ENCODE measurements around the gene ZNF324. TPM values are rescaled to one million over a fixed set of nuclear protein-coding genes. Genes with fewer than 3 reads are reported as not detected.

The ZNF324 gene
- polyA plus RNA-seq, 1 of the 3 experiments (the other 2 are of a cell fraction) = 5.6 TPM

DNA sequence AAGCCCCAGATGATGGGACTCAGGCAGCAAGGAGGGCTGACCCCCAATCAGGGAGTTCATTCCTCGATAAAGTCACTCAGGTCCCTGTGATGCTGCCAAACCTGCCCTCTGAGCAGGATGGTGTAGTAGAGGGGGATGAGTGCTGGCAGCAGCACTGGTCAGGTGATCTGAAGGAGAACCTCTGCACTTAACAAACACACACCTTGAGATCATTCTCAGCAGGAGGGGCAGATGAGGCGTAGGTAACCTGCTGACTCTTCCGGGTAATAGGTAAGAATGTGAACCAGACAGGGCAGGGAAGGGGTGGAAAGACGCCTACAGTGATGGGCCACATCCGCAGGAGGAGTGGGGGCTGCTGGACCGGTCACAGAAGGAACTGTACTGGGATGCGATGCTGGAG, 12.4 kb downstream of the ZNF324 start (continued):
- TF ChIP-seq RCOR1 (IDR thresholded peaks at IDR 0.05; ENCODE audit: low read length) (no peak), TAF1 (IDR thresholded peaks at IDR 0.05; ENCODE audit: borderline replicate concordance, low read depth, low read length) (no peak), GABPA (IDR thresholded peaks at IDR 0.05; ENCODE audit: low read depth) (no peak), SMC3 (IDR thresholded peaks at IDR 0.05; ENCODE audit: low read depth, low read length) (no peak), EZH2phosphoT487 (IDR thresholded peaks at IDR 0.05; ENCODE audit: borderline replicate concordance, low read depth) (no peak), RFX5 (IDR thresholded peaks at IDR 0.05; ENCODE audit: low read length) (no peak), TCF12 (IDR thresholded peaks at IDR 0.05) (no peak), RXRA (IDR thresholded peaks at IDR 0.05; ENCODE audit: borderline replicate concordance, low read depth) (no peak), CHD2 (IDR thresholded peaks at IDR 0.05; ENCODE audit: low read length, partially characterized antibody) (no peak), MEF2A (IDR thresholded peaks at IDR 0.05; ENCODE audit: borderline replicate concordance, low read depth) (no peak), JUND (IDR thresholded peaks at IDR 0.05) (no peak)
- TF ChIP-seq, protein P1, sequence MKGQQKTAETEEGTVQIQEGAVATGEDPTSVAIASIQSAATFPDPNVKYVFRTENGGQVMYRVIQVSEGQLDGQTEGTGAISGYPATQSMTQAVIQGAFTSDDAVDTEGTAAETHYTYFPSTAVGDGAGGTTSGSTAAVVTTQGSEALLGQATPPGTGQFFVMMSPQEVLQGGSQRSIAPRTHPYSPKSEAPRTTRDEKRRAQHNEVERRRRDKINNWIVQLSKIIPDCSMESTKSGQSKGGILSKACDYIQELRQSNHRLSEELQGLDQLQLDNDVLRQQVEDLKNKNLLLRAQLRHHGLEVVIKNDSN (IDR thresholded peaks at IDR 0.05; ENCODE audit: borderline replicate concordance, low read depth) = no peak

DNA sequence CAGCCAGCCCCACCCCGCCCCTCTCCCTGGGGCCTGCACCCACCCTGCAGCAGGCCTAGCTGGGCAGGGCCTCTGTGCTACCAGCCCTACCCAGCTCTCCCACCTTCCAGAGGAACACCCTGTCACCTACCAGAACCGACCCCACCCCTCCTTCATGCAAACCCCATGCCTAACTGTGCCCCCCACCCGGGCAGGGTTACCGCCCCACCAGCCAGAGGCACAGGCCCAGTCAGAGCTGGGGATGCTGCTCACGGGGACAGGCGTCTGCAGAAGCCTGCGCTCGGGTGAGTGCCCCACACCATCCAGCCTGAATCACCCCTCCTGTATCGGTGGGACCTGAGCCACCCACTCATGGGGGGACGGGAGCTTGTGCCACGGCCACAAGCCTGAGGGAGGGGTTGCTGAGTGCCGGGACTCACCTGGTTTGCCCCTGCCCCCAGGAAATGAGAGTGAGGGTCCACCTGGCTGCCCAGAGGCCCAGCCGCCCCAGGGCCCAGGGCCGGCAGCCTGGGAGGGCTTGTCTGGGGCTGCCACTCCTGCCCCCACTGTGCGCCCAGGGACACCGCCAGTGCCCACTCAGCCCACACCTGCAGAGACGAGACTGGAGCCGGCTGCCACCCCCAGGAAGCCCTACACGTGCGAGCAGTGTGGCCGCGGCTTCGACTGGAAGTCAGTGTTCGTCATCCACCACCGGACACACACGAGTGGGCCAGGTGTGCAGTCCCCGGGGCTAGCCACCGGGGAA, 13.0 kb downstream of the ZNF324 start:
- no peaks in the 10 kb centered on the region for H3K27me3 ChIP-seq (ENCODE audit: insufficient read depth)
- no peak overlapping the region for H3K9ac ChIP-seq
- no peak overlapping the region for H3K4me2 ChIP-seq
- no peaks in the 10 kb centered on the region for H3K9me3 ChIP-seq
- no peak overlapping the region for H2AFZ ChIP-seq (ENCODE audit: low read depth)
- ChIA-PET CTCF (interaction anchor here (1.4 kb wide), 1 partner anchor 39 kb away, joined by 5 read pairs; the partner anchor contains the start of gene ZBTB45), POLR2A (no interaction called here)
- H3K4me3 ChIP-seq (ENCODE audit: low read depth in 2 of 2, low read length in 1 of 2) = no peak overlapping the region
- peaks cover 3% of the 10 kb centered on the region for H3F3A ChIP-seq (replicated peaks; ENCODE audit: insufficient read depth)
- H3K36me3 ChIP-seq (replicated peaks in 1 of 2; ENCODE audit: control insufficient read depth in 1 of 2, insufficient read depth in 2 of 2, low read length in 1 of 2) = peaks cover 0 to 17% of the 10 kb centered on the region in 2 experiments
- no peaks in the 10 kb centered on the region for H3K79me2 ChIP-seq (ENCODE audit: insufficient read depth)
- WGBS (ENCODE audit: low lambda C conversion rate) = 93% methylated on average over 7 of the region's 28 CpGs
- peaks cover 0 to 24% of the 10 kb centered on the region in 2 experiments; a peak in 1 of 4 replicates for H3K4me1 ChIP-seq (ENCODE audit: control insufficient read depth in 1 of 2, insufficient read depth in 2 of 2, low read depth in 1 of 2, low read length in 1 of 2)
- no peak for DNase-seq
- no peaks in the 10 kb centered on the region for H3K9me2 ChIP-seq
- TF ChIP-seq EP300 (IDR thresholded peaks at IDR 0.05; ENCODE audit: borderline replicate concordance in 1 of 2, low read depth in 1 of 2, low read length in 1 of 2) (no peak), SIN3A (IDR thresholded peaks at IDR 0.05; ENCODE audit: borderline replicate concordance, low read depth, low read length) (no peak), GATA2 (CRISPR knock-in tag; IDR thresholded peaks at IDR 0.05) (no peak), EZH2phosphoT487 (IDR thresholded peaks at IDR 0.05; ENCODE audit: borderline replicate concordance, low read depth) (no peak), RCOR1 (IDR thresholded peaks at IDR 0.05; ENCODE audit: low read length) (no peak), NRF1 (IDR thresholded peaks at IDR 0.05; ENCODE audit: low read depth, low read length) (no peak), SMC3 (IDR thresholded peaks at IDR 0.05; ENCODE audit: low read depth, low read length) (no peak), MXI1 (IDR thresholded peaks at IDR 0.05; ENCODE audit: low read depth, low read length) (no peak), YY1 (IDR thresholded peaks at IDR 0.05; ENCODE audit: low read depth) (no peak), GABPA (IDR thresholded peaks at IDR 0.05; ENCODE audit: low read depth) (no peak), TAF1 (IDR thresholded peaks at IDR 0.05; ENCODE audit: borderline replicate concordance, low read depth, low read length) (no peak), RXRA (IDR thresholded peaks at IDR 0.05; ENCODE audit: borderline replicate concordance, low read depth) (no peak), FOXM1 (IDR thresholded peaks at IDR 0.05; ENCODE audit: low read depth) (no peak)
- TF ChIP-seq, protein P2, sequence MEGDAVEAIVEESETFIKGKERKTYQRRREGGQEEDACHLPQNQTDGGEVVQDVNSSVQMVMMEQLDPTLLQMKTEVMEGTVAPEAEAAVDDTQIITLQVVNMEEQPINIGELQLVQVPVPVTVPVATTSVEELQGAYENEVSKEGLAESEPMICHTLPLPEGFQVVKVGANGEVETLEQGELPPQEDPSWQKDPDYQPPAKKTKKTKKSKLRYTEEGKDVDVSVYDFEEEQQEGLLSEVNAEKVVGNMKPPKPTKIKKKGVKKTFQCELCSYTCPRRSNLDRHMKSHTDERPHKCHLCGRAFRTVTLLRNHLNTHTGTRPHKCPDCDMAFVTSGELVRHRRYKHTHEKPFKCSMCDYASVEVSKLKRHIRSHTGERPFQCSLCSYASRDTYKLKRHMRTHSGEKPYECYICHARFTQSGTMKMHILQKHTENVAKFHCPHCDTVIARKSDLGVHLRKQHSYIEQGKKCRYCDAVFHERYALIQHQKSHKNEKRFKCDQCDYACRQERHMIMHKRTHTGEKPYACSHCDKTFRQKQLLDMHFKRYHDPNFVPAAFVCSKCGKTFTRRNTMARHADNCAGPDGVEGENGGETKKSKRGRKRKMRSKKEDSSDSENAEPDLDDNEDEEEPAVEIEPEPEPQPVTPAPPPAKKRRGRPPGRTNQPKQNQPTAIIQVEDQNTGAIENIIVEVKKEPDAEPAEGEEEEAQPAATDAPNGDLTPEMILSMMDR (IDR thresholded peaks at IDR 0.05) = no peak
- TF ChIP-seq, protein P3, sequence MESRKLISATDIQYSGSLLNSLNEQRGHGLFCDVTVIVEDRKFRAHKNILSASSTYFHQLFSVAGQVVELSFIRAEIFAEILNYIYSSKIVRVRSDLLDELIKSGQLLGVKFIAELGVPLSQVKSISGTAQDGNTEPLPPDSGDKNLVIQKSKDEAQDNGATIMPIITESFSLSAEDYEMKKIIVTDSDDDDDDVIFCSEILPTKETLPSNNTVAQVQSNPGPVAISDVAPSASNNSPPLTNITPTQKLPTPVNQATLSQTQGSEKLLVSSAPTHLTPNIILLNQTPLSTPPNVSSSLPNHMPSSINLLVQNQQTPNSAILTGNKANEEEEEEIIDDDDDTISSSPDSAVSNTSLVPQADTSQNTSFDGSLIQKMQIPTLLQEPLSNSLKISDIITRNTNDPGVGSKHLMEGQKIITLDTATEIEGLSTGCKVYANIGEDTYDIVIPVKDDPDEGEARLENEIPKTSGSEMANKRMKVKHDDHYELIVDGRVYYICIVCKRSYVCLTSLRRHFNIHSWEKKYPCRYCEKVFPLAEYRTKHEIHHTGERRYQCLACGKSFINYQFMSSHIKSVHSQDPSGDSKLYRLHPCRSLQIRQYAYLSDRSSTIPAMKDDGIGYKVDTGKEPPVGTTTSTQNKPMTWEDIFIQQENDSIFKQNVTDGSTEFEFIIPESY (IDR thresholded peaks at IDR 0.05; ENCODE audit: borderline replicate concordance, low read depth) = no peak
- TF ChIP-seq, protein P4, sequence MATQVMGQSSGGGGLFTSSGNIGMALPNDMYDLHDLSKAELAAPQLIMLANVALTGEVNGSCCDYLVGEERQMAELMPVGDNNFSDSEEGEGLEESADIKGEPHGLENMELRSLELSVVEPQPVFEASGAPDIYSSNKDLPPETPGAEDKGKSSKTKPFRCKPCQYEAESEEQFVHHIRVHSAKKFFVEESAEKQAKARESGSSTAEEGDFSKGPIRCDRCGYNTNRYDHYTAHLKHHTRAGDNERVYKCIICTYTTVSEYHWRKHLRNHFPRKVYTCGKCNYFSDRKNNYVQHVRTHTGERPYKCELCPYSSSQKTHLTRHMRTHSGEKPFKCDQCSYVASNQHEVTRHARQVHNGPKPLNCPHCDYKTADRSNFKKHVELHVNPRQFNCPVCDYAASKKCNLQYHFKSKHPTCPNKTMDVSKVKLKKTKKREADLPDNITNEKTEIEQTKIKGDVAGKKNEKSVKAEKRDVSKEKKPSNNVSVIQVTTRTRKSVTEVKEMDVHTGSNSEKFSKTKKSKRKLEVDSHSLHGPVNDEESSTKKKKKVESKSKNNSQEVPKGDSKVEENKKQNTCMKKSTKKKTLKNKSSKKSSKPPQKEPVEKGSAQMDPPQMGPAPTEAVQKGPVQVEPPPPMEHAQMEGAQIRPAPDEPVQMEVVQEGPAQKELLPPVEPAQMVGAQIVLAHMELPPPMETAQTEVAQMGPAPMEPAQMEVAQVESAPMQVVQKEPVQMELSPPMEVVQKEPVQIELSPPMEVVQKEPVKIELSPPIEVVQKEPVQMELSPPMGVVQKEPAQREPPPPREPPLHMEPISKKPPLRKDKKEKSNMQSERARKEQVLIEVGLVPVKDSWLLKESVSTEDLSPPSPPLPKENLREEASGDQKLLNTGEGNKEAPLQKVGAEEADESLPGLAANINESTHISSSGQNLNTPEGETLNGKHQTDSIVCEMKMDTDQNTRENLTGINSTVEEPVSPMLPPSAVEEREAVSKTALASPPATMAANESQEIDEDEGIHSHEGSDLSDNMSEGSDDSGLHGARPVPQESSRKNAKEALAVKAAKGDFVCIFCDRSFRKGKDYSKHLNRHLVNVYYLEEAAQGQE (IDR thresholded peaks at IDR 0.05; ENCODE audit: low read depth, low read length) = no peak
- no peak overlapping the region for H3K27ac ChIP-seq (ENCODE audit: low read depth in 2 of 2, low read length in 1 of 2)
- no peaks in the 10 kb centered on the region for H4K20me1 ChIP-seq (ENCODE audit: insufficient read depth)
